SK-N-SH treated with all-trans-retinoic acid at 6 μM for 48 hours (cell line): ENCODE measurements around the gene SAMD9.

ENCODE experiments used
- BACH2 ChIP-seq: fragments of 250-450 bp; sonication (Bioruptor Pico); IDR thresholded peaks from 2 replicates; pipeline ENCODE4 v1.9.0; 2021; ENCODE audit warnings: mild to moderate bottlenecking, borderline replicate concordance
- CSDC2 ChIP-seq: fragments of 250-450 bp; sonication (Bioruptor Pico); IDR thresholded peaks from 2 replicates; pipeline ENCODE4 v1.5.0; 2020; ENCODE audit warnings: mild to moderate bottlenecking, moderate library complexity
- ESRRG ChIP-seq: fragments of 250-450 bp; sonication (Bioruptor Pico); IDR thresholded peaks from 2 replicates; pipeline ENCODE4 v1.6.1; 2021; ENCODE audit warnings: mild to moderate bottlenecking
- ISL1 ChIP-seq: fragments of 250-450 bp; sonication (Bioruptor Pico); IDR thresholded peaks from 2 replicates; pipeline ENCODE4 v2.1.2; 2022; ENCODE audit warnings: mild to moderate bottlenecking, moderate library complexity
- OSR1 ChIP-seq: fragments of 250-450 bp; sonication (Bioruptor Pico); IDR thresholded peaks from 2 replicates; pipeline ENCODE4 v1.8.0; 2022; ENCODE audit warnings: moderate library complexity, mild to moderate bottlenecking, inconsistent platforms
- PATZ1 ChIP-seq: fragments of 250-450 bp; sonication (Bioruptor Pico); IDR thresholded peaks from 2 replicates; pipeline ENCODE4 v1.8.0; 2020; ENCODE audit warnings: mild to moderate bottlenecking, moderate library complexity, borderline replicate concordance
- TOX ChIP-seq: fragments of 250-450 bp; sonication (Bioruptor Pico); IDR thresholded peaks from 2 replicates; pipeline ENCODE4 v1.8.0; 2021; ENCODE audit warnings: mild to moderate bottlenecking, moderate library complexity, borderline replicate concordance
- TSHZ2 ChIP-seq: fragments of 250-450 bp; sonication (Bioruptor Pico); IDR thresholded peaks from 2 replicates; pipeline ENCODE4 v1.5.0; 2020; ENCODE audit warnings: mild to moderate bottlenecking, moderate library complexity
- ZFP3 ChIP-seq: fragments of 250-450 bp; sonication (Bioruptor Pico); IDR thresholded peaks from 2 replicates; pipeline ENCODE4 v1.5.0; 2020; ENCODE audit warnings: mild to moderate bottlenecking, moderate library complexity
- ZFP30 ChIP-seq: fragments of 450-650 bp; formaldehyde crosslinking; IDR thresholded peaks from 2 replicates; pipeline ENCODE4 v1.5.0; 2022; ENCODE audit warnings: mild to moderate bottlenecking, moderate library complexity
- ZNF565 ChIP-seq: fragments of 450-650 bp; formaldehyde crosslinking; conservative IDR thresholded peaks from 2 replicates; pipeline ENCODE4 v1.5.0; 2020; ENCODE audit warnings: low read depth, mild to moderate bottlenecking, moderate library complexity
- ZNF8 ChIP-seq: fragments of 450-650 bp; formaldehyde crosslinking; IDR thresholded peaks from 2 replicates; pipeline ENCODE4 v1.5.0; 2020; ENCODE audit warnings: mild to moderate bottlenecking, moderate library complexity

- TF ChIP-seq PATZ1 (CRISPR knock-in tag): no peak
- TF ChIP-seq TSHZ2: no peak
- TF ChIP-seq ZFP30 (CRISPR knock-in tag): no peak
- no peak for TF ChIP-seq ZFP3 (CRISPR knock-in tag)
- no peak for TF ChIP-seq ISL1 (CRISPR knock-in tag)
- no peak for TF ChIP-seq BACH2
- no peak for TF ChIP-seq CSDC2
- TF ChIP-seq OSR1 (CRISPR knock-in tag): no peak
- TF ChIP-seq TOX: no peak
- no peak for TF ChIP-seq ZNF8 (CRISPR knock-in tag)
- TF ChIP-seq ESRRG (CRISPR knock-in tag): no peak
- TF ChIP-seq ZNF565 (CRISPR knock-in tag): no peak
These were observed 47.7 kb upstream of the SAMD9 start for GRCh38 chr7:93165447-93165846.
